Measurements from ENCODE around the gene LOXL1.

- TF ChIP-seq CTCF (IDR thresholded peaks at IDR 0.05) (no peak), POLR2A (IDR thresholded peaks at IDR 0.05) (no peak)
Measured at GRCh38 chr15:73923488-73924164, 2.6 kb upstream of the LOXL1 start.

All from body of pancreas (tissue), 4 donors.